ENCODE results near the gene STRN4. TPM values are rescaled to one million over a fixed set of nuclear protein-coding genes. Genes with fewer than 3 reads are reported as not detected.
"Not testable (repeated sequence)": the region's sequence is repeated elsewhere in the genome, so short reads cannot be mapped to it uniquely, and the experiment has no call there.

STRN4 gene
- total RNA-seq, 1 donor from 2014 or later = 44.5 TPM

DNA sequence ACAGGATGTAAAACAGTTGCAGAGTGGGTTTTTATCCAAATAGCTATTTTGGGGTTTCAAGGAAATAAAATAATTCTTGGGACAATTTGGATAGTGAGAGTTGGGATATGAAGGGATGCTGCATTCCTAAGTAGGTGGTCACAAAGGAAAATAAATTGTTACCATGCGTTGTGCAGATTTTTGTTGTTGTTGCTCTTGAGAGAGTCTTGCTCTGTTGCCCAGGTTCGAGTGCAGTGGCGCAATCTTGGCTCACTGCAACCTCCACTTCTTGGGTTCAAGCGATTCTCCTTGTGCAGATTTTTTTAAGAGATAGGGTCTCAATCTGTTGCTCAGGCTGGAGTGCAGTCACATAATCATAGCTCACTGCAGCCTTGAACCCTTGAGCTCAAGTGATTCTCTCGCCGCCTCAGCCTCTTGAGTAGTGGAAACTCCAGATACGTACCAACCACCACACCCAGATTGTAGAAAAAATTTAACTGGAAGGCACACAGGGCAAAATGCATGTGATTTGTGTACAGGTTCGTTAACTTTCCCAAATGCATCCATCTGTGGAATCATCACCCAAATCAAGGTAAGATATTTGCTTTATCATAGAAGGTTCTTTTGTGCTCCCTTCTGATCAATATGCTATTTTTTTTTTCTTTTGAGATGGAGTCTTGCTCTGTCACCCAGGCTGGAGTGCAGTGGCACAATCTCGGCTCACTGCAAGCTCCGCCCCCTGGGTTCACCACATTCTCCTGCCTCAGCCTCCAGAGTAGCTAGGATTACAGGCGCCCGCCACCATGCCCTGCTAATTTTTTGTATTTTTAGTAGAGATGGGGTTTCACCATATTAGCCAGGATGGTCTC, 26.1 kb upstream of the STRN4 start:
- ATAC-seq = no peak

- ATAC-seq = not testable (repeated sequence)
These were observed 22.5 kb upstream of the STRN4 start for GRCh38 chr19:46768746-46769145.

DNA sequence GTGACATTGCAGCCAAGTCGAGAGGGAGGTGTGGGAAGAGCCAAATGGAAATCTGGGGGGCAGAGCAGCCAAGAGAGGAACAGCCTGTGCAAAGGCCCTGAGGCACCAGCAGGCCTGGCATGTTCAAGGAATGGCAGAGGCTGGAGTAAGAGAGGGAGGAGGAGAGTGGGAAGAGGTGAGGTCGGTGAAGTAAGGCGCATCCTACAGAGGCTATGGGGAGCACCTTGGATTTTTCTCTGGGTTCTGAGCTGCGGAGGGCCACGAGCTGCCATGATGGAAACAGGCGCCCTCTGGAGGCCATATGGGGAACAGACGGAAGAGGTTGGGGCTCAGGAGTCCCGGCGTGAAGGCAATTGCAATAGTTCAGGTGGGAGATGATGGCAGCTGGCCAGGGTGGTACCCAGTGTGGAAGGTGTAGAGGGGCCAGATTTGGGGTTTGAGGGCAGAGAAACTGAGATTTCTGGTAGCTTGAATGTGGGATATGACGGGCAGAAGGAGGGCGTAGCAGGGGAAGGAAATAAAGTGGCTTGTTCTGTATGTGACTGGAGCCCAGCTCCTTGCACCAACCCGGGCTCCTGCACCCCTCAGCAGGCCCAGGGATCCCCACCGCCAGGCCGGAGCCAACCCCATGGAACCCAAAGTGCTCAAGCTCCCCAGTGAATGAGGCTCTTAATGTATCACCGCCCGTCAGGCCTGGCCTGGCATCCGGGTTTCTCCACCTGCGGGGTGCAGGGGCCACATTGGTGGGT, 20.5 kb upstream of the STRN4 start:
- ATAC-seq = peak; percentile 24

DNA sequence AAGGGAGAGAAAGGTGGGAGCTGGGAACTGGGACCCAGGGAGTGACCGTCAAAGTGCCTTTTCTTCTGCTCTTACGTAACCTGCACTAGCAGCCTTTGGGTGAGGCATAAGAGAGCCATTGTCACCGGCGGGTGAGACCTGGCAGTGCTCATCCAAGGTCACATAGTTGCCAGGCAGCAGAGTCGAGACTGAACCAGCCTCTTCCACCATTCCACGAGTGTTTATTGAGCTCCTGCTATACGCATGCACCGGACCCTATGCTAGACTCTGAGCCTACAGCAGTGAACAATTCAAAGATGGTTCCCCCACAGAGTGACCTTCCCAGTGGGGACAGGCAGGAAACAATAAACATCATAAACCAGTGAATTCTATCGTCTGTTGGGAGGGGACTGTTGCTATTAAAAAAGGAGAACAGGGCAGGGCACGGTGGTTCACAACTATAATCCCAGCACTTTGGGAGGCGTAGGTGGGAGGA, 18.6 kb upstream of the STRN4 start:
- ATAC-seq = peak; percentile 69

GRCh38 chr19:46762245-46762890, 16.1 kb upstream of the STRN4 start:
- ATAC-seq = peak; percentile 72

GRCh38 chr19:46761418-46761831, 15.2 kb upstream of the STRN4 start:
- ATAC-seq = no peak

DNA sequence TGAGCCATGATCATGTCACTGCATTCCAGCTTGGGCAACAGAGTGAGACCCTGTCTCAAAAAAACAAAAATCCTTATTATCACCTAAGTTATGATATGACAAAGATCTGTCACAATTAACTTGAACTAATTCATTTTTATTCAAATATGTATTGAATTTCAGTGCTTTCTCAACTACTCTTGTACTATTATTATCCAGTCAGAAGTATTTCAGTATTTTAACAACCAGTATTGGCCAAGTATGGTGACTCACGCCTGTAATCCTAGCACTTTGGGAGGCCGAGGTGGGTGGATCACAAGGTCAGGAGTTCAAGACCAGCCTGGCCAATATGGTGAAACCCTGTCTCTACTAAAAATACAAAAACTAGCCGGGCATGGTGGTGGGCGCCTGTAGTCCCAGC, 14.6 kb upstream of the STRN4 start:
- ATAC-seq = not testable (repeated sequence)

GRCh38 chr19:46760363-46760762, 14.1 kb upstream of the STRN4 start:
- no peak for ATAC-seq

- peak; percentile 19 for ATAC-seq
These were observed 13.6 kb upstream of the STRN4 start for GRCh38 chr19:46759817-46760333.

- ATAC-seq = no peak
These were observed 13.0 kb upstream of the STRN4 start for GRCh38 chr19:46759206-46759605.

GRCh38 chr19:46756544-46756888, 10.3 kb upstream of the STRN4 start:
- ATAC-seq = no peak

DNA sequence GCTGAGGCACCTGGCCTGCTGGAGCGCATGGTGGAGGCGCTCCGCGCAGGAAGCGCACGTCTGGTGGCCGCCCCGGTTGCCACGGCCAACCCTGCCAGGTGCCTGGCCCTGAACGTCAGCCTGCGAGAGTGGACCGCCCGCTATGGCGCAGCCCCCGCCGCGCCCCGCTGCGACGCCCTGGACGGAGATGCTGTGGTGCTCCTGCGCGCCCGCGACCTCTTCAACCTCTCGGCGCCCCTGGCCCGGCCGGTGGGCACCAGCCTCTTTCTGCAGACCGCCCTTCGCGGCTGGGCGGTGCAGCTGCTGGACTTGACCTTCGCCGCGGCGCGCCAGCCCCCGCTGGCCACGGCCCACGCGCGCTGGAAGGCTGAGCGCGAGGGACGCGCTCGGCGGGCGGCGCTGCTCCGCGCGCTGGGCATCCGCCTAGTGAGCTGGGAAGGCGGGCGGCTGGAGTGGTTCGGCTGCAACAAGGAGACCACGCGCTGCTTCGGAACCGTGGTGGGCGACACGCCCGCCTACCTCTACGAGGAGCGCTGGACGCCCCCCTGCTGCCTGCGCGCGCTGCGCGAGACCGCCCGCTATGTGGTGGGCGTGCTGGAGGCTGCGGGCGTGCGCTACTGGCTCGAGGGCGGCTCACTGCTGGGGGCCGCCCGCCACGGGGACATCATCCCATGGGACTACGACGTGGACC, 9.7 kb upstream of the STRN4 start:
- no peak for ATAC-seq

- no peak for ATAC-seq
These were observed 9.0 kb upstream of the STRN4 start for GRCh38 chr19:46755077-46755852.

GRCh38 chr19:46753420-46754155, 7.3 kb upstream of the STRN4 start:
- ATAC-seq = peak; percentile 30

GRCh38 chr19:46748325-46749109, 2.3 kb upstream of the STRN4 start:
- ATAC-seq = no peak

DNA sequence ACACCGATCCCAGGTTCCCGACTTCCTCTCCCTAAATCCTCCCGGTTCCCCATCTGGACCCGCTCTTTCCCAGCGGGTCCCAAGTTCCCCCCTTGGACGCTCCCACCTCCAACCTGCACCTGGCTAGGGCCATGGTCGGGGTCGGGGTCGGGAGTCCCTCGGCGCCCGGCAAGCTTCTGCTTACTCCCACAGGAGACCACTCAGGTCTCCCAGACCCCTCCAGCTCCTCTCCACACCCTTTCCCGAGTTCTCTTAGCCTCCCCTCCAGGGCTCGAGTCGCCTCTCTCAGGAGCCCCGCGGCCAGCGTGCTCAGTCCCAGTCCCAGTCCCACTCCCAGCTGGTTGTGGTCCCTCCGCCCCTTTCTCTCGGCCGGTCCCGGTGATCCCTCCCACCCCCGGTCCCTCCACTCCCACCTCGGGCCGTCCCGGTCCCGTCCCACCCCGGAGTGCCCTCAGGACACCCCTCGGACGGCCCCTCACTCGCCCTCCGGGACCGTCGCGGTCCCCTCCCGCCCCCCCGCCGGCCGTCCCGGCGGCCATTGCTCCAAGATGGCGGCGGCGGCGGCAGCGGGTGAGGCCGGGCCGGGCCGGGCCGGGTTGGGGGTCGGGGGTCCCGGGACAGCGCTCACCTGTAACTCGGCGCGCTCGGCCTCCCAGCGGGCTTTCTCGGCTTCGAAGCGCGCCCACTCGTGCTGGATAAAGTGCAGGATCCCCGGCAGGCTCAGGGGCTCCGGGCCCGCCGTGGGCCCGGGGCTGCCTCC, 549 bp downstream of the STRN4 start, which contains the start of gene FKRP:
Gene FKRP (plus strand): TSS at position 537 of the 760 bp plus-strand sequence. CDS start 9,394 bp downstream, outside the sequence.
- peak; percentile 17 for ATAC-seq

DNA sequence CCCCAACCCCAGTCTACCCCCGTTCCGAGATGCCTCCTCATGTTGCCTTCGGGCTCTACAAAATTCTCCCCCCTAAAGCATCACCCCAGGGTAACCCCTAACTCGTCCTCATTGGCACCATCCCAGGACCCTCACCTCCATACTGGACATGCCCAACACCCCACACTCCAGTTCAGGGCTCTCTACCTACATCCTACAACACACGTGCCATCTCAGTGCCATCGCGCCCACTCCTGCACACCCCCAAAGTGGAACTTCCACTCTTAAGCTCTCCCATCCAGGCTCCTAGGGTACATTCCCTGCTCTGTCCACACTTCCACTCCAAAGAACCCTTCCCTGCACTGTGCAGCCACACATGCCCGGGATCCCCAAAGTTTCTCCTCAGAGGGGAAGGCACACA, 1.2 kb downstream of the STRN4 start:
- ATAC-seq = peak; percentile 18

DNA sequence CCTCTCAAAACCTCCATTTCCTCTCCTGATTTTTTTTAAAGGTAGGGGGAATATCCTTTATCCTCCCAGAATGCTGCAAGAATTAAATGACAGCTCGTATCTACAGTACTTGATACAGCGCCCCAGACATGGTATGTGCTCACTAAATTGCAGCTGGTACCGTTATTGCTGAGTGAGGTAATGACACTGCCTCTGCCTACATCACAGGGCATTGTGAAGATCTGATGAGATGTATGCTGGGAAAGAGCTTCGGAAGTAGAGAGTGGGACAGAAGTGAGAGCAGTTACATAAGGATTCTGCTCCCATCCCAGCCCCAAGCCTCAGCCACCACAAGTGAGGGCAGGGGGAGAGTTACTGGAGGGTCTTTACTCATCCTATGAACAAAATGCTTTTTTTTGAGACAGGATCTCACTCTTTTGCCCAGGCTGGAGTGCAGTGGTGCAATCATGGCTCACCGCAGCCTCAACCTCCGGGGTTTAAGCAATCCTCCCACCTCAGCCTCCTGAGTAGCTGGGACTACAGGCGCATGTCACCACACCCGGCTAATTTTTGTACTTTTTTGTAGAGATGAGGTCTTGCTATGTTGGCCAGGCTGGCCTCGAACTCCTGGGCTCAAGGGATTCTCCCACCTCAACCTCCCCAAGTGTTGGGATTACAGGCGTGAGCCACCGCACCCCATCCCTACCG, 2.1 kb downstream of the STRN4 start:
- no peak for ATAC-seq

Measured in esophagus mucosa (tissue), 1 donor.